HEK293T (cell line): ENCODE measurements around the gene L2HGDH.

ENCODE experiments used
- BHLHE40 ChIP-seq: fragments of 450-650 bp; IDR thresholded peaks from 2 replicates; pipeline ENCODE4 v1.6.1; 2016; ENCODE audit warnings: mild to moderate bottlenecking, moderate library complexity, borderline replicate concordance
- FOXK2 ChIP-seq: fragments of 450-650 bp; IDR thresholded peaks from 2 replicates; pipeline ENCODE4 v1.6.1; 2016; ENCODE audit warnings: mild to moderate bottlenecking
- FOXM1 ChIP-seq: fragments of 450-650 bp; IDR thresholded peaks from 2 replicates; pipeline ENCODE4 v1.6.1; 2017; ENCODE audit warnings: mild to moderate bottlenecking, borderline replicate concordance
- HDGF ChIP-seq: fragments of 450-650 bp; IDR thresholded peaks from 2 replicates; pipeline ENCODE4 v1.6.1; 2017; ENCODE audit warnings: antibody characterized with exemption, borderline replicate concordance
- LEF1 ChIP-seq: fragments of 450-650 bp; IDR thresholded peaks from 2 replicates; pipeline ENCODE4 v1.6.1; 2017; ENCODE audit warnings: mild to moderate bottlenecking, borderline replicate concordance
- NFRKB ChIP-seq: fragments of 450-650 bp; IDR thresholded peaks from 2 replicates; pipeline ENCODE4 v1.6.1; 2016; ENCODE audit warnings: mild to moderate bottlenecking, moderate library complexity
- SP1 ChIP-seq: fragments of 450-650 bp; IDR thresholded peaks from 2 replicates; pipeline ENCODE4 v1.6.1; 2017
- SUZ12 ChIP-seq: fragments of 450-650 bp; IDR thresholded peaks from 2 replicates; pipeline ENCODE4 v1.6.1; 2016; ENCODE audit warnings: mild to moderate bottlenecking

DNA sequence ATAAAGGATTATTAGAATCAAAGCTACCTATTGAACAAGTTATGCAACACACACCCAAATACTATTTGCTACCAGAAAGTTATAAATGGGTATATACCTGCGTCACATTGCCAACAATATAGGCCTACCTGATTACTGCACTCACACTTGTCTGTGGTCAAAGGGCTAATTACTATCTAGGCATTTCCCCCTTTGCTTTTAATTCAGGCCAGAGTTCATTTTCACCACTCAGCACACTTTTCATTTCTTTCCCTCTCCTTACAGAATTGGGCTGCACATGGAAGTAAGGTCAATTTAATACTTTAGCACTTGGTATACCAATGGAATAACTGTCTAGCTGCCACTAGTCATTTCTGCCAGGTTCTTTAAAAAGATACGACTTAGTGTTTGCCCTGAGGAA lies 82.3 kb downstream of the L2HGDH start:
- TF ChIP-seq SP1 = no peak
- no peak for TF ChIP-seq SUZ12
- no peak for TF ChIP-seq FOXK2
- no peak for TF ChIP-seq FOXM1
- TF ChIP-seq LEF1 = no peak
- TF ChIP-seq BHLHE40 = no peak
- TF ChIP-seq NFRKB = no peak
- TF ChIP-seq HDGF = no peak
